Hepatocyte (in vitro differentiated cells): ENCODE data around the gene MAPRE3.

Experiments
- CTCF ChIP-seq: fragments of 200-600 bp; sonication (generic); IDR thresholded peaks from 2 replicates; pipeline ENCODE4 v1.5.1; 2016; ENCODE audit warnings: antibody characterized with exemption, mild to moderate bottlenecking; ENCODE audit not compliant: poor library complexity
- EZH2 ChIP-seq: fragments of 200-600 bp; sonication (generic); IDR thresholded peaks from 2 replicates; pipeline ENCODE4 v1.6.1; 2016; ENCODE audit warnings: antibody characterized with exemption, mild to moderate bottlenecking, borderline replicate concordance
- EZH2phosphoT487 ChIP-seq: fragments of 200-600 bp; sonication (generic); IDR thresholded peaks from one replicate; pipeline ENCODE4 v1.6.1; 2018; ENCODE audit warnings: antibody characterized with exemption, mild to moderate bottlenecking, low read depth, moderate library complexity; ENCODE audit not compliant: unreplicated experiment, severe bottlenecking

- TF ChIP-seq CTCF (no peak), EZH2 (no peak), EZH2phosphoT487 (no peak)
These were observed 103.3 kb downstream of the MAPRE3 start for GRCh38 chr2:27073782-27074181.
